ENCODE results near the gene PRDX6.
"Not testable (repeated sequence)": the region's sequence is repeated elsewhere in the genome, so short reads cannot be mapped to it uniquely, and the experiment has no call there.

The PRDX6 gene

DNA sequence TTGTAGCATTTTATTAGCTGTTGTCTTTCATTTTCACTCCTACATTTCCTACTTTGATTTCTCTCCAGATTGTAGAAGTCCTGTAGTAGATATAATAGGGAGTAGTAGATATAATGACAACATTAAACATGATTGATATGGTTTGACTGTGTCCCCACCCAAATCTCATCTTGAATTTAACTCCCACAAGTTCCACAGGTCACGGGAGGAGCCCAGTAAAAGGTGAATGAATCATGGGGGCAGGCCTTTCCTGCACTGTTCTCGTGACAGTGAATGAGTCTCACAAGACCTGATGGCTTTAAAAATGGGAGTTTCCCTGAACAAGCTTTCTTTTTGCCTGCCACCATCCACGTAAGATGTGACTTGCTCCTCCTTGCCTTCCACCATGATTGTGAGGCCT, 7.5 kb upstream of the PRDX6 start:
- no peak for DNase-seq (ENCODE audit: low read depth)
- TF ChIP-seq, protein P1, sequence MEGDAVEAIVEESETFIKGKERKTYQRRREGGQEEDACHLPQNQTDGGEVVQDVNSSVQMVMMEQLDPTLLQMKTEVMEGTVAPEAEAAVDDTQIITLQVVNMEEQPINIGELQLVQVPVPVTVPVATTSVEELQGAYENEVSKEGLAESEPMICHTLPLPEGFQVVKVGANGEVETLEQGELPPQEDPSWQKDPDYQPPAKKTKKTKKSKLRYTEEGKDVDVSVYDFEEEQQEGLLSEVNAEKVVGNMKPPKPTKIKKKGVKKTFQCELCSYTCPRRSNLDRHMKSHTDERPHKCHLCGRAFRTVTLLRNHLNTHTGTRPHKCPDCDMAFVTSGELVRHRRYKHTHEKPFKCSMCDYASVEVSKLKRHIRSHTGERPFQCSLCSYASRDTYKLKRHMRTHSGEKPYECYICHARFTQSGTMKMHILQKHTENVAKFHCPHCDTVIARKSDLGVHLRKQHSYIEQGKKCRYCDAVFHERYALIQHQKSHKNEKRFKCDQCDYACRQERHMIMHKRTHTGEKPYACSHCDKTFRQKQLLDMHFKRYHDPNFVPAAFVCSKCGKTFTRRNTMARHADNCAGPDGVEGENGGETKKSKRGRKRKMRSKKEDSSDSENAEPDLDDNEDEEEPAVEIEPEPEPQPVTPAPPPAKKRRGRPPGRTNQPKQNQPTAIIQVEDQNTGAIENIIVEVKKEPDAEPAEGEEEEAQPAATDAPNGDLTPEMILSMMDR (conservative IDR thresholded peaks at IDR 0.05; ENCODE audit: low read depth, low read length): no peak
- no peak overlapping the region for H3K4me3 ChIP-seq (ENCODE audit: low read length)

DNA sequence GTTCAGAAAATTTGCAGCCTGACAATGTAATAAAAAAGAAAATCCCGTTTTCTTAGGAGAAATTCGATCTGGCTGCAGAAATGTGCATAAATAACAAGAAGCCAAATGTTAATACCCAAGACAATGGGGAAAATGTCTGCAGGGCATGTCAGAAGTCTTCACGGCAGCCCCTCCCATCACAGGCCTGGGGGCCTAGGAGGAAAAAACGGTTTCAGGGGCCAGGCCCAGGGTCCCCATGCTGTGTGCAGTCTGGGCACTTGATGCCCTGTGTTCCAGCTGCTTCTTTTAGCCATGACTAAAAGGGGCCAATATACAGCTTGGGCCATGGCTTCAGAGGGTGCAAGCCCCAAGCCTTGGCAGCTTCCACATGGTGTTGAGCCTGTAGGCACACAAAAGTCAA, 6.5 kb upstream of the PRDX6 start:
- no peak for DNase-seq (ENCODE audit: low read depth)
- no peak overlapping the region for H3K4me3 ChIP-seq (ENCODE audit: low read length)
- TF ChIP-seq, protein P1 (conservative IDR thresholded peaks at IDR 0.05; ENCODE audit: low read depth, low read length): no peak

DNA sequence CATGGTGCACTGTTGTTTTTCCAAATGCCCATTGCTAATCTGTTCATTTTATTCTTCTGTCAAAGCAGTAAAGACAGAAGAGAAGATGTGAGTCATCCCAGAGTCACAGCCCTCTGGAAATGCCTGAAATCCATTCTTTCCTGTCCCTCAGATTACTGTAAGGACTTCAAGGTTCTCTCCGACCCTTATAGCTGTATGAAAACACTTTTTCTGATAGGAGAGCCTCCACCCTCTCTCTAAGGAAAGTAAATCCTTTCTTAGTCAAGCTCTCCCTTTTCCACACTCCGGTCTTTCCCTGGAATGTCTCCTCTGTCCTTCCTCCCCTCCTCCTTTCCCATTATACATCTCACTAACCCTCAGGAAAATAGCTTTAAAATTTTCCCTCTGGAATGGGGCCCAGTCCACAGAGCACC, 3.5 kb upstream of the PRDX6 start:
- H3K4me3 ChIP-seq (ENCODE audit: low read length): no peak overlapping the region
- TF ChIP-seq, protein P1 (conservative IDR thresholded peaks at IDR 0.05; ENCODE audit: low read depth, low read length): no peak
- no peak for DNase-seq (ENCODE audit: low read depth)

DNA sequence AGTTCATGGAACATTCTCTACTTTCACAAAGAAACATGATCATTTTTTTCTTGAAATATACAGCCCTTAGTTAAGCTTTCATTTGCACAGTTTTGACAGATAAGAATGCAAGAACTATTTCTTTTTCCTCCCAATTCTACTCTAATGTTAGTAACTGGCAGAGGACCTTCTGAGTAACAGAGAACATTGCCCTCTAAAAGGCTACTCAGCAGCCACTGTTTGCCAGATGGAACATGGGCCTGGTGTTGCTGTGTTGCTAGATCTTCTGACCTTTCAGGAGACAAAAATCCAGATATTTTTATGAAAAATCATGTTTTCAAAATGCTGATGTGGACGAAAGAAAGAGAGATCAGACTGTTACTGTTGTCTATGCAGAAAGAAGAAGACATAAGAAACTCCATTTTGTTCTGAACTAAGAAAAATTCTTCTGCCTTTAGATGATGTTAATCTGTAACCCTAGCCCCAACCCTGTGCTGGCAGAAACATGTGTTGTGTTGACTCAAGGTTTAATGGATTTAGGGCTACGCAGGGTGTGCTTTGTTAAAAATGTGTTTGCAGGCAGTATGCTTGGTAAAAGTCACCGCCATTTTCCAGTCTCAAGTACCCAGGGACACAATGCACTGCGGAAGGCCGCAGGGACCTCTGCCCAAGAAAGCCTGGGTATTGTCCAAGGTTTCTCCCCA, 2.9 kb upstream of the PRDX6 start:
- TF ChIP-seq, protein P1 (conservative IDR thresholded peaks at IDR 0.05; ENCODE audit: low read depth, low read length): no peak
- H3K4me3 ChIP-seq (ENCODE audit: low read length): no peak overlapping the region

DNA sequence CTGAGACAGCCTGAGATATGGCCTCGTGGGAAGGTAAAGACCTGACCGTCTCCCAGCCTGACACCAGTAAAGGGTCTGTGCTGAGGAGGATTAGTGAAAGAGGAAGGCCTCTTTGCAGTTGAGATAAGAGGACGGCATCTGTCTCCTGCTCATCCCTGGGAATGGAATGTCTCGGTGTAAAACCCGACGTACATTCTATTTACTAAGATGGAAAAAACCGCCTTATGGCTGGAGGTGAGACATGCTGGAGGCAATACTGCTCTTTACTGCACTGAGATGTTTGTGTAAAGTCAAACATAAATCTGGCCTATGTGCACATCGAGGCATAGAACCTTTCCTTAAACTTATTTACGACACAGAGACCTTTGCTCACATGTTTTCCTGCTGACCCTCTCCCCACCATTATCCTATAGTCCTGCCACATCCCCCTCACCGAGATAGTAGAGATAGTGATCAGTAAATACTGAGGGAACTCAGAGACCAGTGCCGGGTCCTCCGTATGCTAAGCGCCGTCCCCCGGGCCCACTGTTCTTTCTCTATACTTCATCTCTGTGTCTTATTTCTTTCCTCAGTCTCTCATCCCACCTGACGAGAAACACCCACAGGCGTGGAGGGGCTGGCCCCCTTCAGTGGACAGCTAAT, 2.2 kb upstream of the PRDX6 start:
- not testable (repeated sequence) for DNase-seq (ENCODE audit: low read depth); H3K4me3 ChIP-seq (ENCODE audit: low read length)

More for the DNA sequence above, 2.9 kb upstream of the PRDX6 start:
- DNase-seq (ENCODE audit: low read depth): no peak

DNA sequence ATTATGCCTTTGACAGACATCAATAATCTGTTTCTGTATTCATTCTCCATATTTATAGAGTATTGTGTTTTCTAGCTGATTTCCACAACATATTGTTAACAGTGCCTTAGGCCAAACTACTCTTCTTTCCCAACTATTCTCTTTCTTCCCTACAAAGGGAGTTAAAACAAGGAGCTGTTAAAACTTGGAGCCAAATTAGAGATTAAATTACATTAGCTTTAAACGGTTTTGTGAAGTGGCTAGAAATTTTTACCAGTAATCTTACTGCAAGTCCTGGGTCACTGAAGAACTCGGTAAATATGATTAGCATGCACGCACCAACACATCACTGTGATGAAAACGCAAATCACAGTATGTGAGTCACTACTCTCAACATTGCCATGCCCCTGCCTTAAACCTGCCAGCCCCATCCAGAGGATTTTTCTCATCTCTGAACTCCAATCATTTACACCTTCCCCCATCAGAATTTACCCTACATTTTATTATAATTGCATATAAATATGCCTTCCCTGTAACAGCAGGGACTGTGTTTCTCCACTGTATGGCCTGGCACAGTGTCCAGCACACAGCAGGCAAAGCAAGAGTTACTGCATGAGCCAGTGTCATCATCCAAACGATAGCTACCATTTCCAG, 1.5 kb upstream of the PRDX6 start:
- TF ChIP-seq, protein P1 (conservative IDR thresholded peaks at IDR 0.05; ENCODE audit: low read depth, low read length): no peak
- H3K4me3 ChIP-seq (ENCODE audit: low read length): peak overlapping the region; percentile 80
- DNase-seq (ENCODE audit: low read depth): no peak

DNA sequence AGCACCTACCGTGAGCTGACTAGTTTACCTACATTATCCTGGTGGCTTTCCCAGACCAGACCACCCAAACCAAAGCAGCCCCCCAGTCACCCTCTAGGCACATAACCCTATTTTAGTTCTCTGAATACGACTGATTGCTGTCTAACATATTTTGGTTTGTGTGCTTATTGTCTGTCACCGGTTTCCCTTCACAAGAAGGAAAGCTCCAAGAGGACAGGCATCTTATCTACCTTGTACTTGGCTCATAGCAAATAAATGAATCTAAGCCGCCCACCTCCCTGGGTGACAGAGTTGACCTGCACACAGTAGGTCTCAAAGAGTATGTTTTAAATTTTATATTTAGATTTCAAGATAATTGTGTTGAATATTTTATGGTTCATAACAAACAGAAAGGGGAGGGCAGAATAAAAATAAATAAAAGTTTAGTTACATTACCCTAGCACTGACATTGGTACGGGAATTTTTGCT, 904 bp upstream of the PRDX6 start:
- TF ChIP-seq, protein P1 (conservative IDR thresholded peaks at IDR 0.05; ENCODE audit: low read depth, low read length): no peak
- DNase-seq (ENCODE audit: low read depth): no peak
- peak overlapping the region; percentile 80 for H3K4me3 ChIP-seq (ENCODE audit: low read length)

Measured in retinal pigment epithelial cell (primary cell).